IPS DF 6.9 (cell line): ENCODE results near the gene AADACL2.
"Not testable (repeated sequence)": the region's sequence is repeated elsewhere in the genome, so short reads cannot be mapped to it uniquely, and the experiment has no call there.

Experiments used
- DNase-seq: peaks from one replicate; pipeline ENCODE4 v3.0.0-alpha.2; 2013; ENCODE audit warnings: low read depth, low spot score
- H3K27ac ChIP-seq: one replicate; pipeline ENCODE4 v1.5.1; 2013; ENCODE audit warnings: low read length, control low read depth
- H3K27me3 ChIP-seq: 2 replicates; pipeline ENCODE4 v1.6.1; 2013; ENCODE audit warnings: mild to moderate bottlenecking, low read length; ENCODE audit not compliant: control insufficient read depth, insufficient read depth
- H3K36me3 ChIP-seq: 2 replicates; pipeline ENCODE4 v1.6.1; 2013; ENCODE audit warnings: low read length; ENCODE audit not compliant: control insufficient read depth, insufficient read depth
- H3K4me1 ChIP-seq: 2 replicates; pipeline ENCODE4 v1.6.1; 2013; ENCODE audit warnings: low read length; ENCODE audit not compliant: control insufficient read depth, insufficient read depth
- H3K4me3 ChIP-seq: 2 replicates; pipeline ENCODE4 v1.5.1; 2013; ENCODE audit warnings: mild to moderate bottlenecking, low read length
- H3K9me3 ChIP-seq: 2 replicates; pipeline ENCODE4 v1.6.1; 2013; ENCODE audit warnings: low read length, inconsistent platforms; ENCODE audit not compliant: control insufficient read depth, insufficient read depth
- WGBS: extraction: QIAGEN DNeasy Blood & Tissue Kit; methylation state at CpG from one replicate; pipeline ENCODE4 v1.1.7; 2013; ENCODE audit warnings: mixed read lengths, missing lambda C conversion rate; ENCODE audit not compliant: insufficient read length, insufficient coverage; 5-methylcytosine and 5-hydroxymethylcytosine counted together

Gene AADACL2

DNA sequence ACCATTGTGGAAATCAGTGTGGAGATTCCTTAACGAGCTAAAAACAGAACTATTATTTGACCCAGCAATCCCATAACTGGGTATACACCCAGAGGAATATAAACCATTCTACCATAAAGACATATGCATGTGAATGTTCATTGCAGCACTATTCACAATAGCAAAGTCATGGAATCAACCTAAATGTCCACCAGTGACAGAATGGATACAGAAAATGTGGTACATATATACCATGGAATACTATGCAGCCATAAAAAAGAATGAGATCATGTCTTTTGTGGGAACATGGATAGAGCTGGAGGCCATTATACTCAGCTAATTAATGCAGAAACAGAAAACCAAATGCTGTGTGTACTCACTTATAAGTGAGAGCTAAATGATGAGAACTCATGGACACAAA, 31.0 kb downstream of the AADACL2 start:
- H3K4me3 ChIP-seq, H3K4me1 ChIP-seq, H3K9me3 ChIP-seq, H3K27me3 ChIP-seq, DNase-seq, H3K36me3 ChIP-seq, H3K27ac ChIP-seq: not testable (repeated sequence)
- no CpG with 5 or more reads among the region's 1 CpG for WGBS

- no peak overlapping the region for H3K27ac ChIP-seq
- no peak for DNase-seq
- H3K9me3 ChIP-seq = no peaks in the 10 kb centered on the region
- no peaks in the 10 kb centered on the region for H3K4me1 ChIP-seq
- H3K36me3 ChIP-seq = no peaks in the 10 kb centered on the region
- H3K27me3 ChIP-seq = no peaks in the 10 kb centered on the region
- no peak overlapping the region for H3K4me3 ChIP-seq
These were observed 32.0 kb downstream of the AADACL2 start for GRCh38 chr3:151765685-151766084.

DNA sequence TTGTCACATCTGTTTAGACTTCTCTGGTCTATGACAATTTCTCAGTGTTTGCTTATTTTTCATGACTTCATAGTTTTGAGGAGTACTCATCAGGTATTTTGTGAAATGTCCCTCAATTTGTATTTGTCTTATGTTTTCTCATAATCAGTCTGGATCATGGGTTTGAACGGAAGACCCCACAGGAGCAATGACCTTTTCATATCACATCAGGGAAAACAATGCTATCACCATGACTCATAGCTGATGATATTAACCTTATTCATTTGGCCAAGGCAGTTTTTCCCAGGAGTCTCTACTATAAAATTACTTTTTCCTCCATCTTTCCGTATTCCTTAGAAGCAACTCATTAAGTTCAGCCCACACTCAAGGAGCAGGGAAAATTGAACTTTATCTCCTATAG, 32.7 kb downstream of the AADACL2 start:
- no peaks in the 10 kb centered on the region for H3K36me3 ChIP-seq

GRCh38 chr3:151768393-151768930, 34.7 kb downstream of the AADACL2 start:
- no peaks in the 10 kb centered on the region for H3K9me3 ChIP-seq
- WGBS = no CpG with 5 or more reads among the region's 1 CpG
- DNase-seq = no peak

More for the DNA sequence above, 32.7 kb downstream of the AADACL2 start:
- no peaks in the 10 kb centered on the region for H3K9me3 ChIP-seq
- no peak overlapping the region for H3K27ac ChIP-seq
- no peak overlapping the region for H3K4me3 ChIP-seq
- WGBS = no CpG with 5 or more reads among the region's 2 CpGs
- H3K27me3 ChIP-seq = no peaks in the 10 kb centered on the region
- no peaks in the 10 kb centered on the region for H3K4me1 ChIP-seq
- no peak for DNase-seq

DNA sequence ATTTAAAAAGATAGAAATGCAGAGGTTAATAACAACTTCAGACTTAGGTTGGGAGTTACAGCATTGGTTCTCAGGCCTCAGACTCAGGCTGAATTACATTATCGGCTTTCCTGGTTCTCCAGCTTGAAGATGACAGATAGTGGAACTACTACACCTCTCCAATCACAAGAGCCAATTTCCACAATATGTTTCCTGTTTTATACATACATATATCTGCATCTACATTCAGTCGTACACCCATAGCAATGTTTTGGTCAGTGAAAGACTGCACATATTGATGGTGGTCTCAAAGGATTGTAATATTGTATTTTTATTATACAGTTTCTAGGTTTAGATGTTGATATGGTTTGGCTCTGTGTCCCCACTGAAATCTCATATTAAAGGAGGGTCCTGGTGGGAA, 35.4 kb downstream of the AADACL2 start:
- H3K27ac ChIP-seq = no peak overlapping the region
- DNase-seq = no peak

More at GRCh38 chr3:151768393-151768930, 34.7 kb downstream of the AADACL2 start:
- Histone ChIP-seq H3K27ac (no peak overlapping the region), H3K4me1 (no peaks in the 10 kb centered on the region), H3K27me3 (no peaks in the 10 kb centered on the region), H3K36me3 (no peaks in the 10 kb centered on the region), H3K4me3 (no peak overlapping the region)

DNA sequence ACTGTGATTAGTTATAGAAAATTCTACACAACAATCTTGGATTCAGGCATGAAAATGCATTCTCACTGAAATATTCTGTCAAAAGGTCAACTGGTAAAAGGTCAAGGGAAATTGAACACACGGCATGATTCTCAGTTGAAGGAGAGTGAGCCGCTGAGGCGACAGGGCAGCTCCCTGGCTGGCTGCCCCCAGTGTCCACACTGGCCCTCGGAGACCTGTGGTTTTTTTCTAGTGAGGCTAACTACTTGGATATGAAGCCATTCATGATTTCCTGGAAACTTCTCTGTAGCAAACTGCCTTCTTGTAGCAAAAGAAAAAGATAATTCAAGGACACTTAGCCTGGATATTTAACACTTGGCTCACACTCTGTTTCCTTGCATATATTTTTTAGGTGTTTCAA, 37.2 kb downstream of the AADACL2 start:
- Histone ChIP-seq H3K4me3 (no peak overlapping the region), H3K36me3 (no peaks in the 10 kb centered on the region), H3K27ac (no peak overlapping the region), H3K27me3 (no peaks in the 10 kb centered on the region), H3K9me3 (no peaks in the 10 kb centered on the region), H3K4me1 (no peaks in the 10 kb centered on the region)
- DNase-seq = no peak
- WGBS = no CpG with 5 or more reads among the region's 4 CpGs

More for the DNA sequence above, 35.4 kb downstream of the AADACL2 start:
- no peak overlapping the region for H3K4me3 ChIP-seq
- H3K27me3 ChIP-seq = no peaks in the 10 kb centered on the region
- no peaks in the 10 kb centered on the region for H3K36me3 ChIP-seq
- no peaks in the 10 kb centered on the region for H3K4me1 ChIP-seq
- H3K9me3 ChIP-seq = no peaks in the 10 kb centered on the region
- no CpG with 5 or more reads among the region's 2 CpGs for WGBS

DNA sequence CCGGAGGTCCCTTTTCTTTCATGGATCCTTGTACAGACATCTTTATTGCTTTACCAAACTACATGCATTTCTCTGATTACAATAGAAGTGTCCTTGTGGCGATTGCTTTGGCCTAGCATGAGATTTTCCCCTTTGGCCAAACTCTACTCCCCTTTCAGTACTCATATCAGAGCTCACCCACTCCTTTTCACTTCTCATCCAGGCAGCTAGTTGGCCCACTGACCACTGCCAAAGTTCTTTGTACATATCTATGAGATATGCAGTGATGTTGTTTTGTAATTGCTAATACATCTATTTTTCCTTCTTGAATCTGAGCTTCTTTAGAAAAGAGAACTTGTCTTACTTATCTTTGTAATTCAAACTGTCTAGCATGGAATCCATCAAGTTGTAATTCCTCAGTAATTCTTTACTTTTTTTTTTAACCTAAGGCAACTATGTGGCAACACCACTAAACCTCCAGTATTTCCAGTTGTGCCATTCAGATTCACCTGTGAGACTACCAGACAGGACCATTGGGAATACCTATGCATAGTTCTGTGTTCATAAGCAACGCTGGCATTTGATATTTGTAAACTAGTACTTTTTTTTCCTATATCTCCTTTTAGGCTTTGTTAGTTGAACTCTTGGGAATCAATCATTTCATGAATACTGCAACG, 39.2 kb downstream of the AADACL2 start:
- WGBS = no CpG with 5 or more reads among the region's 4 CpGs
- Histone ChIP-seq H3K4me1 (no peaks in the 10 kb centered on the region), H3K36me3 (no peaks in the 10 kb centered on the region), H3K4me3 (no peak overlapping the region), H3K27ac (no peak overlapping the region), H3K27me3 (no peaks in the 10 kb centered on the region), H3K9me3 (no peaks in the 10 kb centered on the region)
- DNase-seq = no peak

- no peaks in the 10 kb centered on the region for H3K27me3 ChIP-seq
- H3K9me3 ChIP-seq = no peaks in the 10 kb centered on the region
- no peak for DNase-seq
- WGBS = 100% methylated on average over 1 of the region's 1 CpG
- H3K4me1 ChIP-seq = no peaks in the 10 kb centered on the region
- H3K4me3 ChIP-seq = no peak overlapping the region
- no peak overlapping the region for H3K27ac ChIP-seq
- no peaks in the 10 kb centered on the region for H3K36me3 ChIP-seq
These were observed 40.5 kb downstream of the AADACL2 start for GRCh38 chr3:151774235-151774634.

- no peaks in the 10 kb centered on the region for H3K4me1 ChIP-seq
- H3K4me3 ChIP-seq = no peak overlapping the region
- no peaks in the 10 kb centered on the region for H3K27me3 ChIP-seq
- no peak overlapping the region for H3K27ac ChIP-seq
- H3K9me3 ChIP-seq = no peaks in the 10 kb centered on the region
- no peaks in the 10 kb centered on the region for H3K36me3 ChIP-seq
- no peak for DNase-seq
These were observed 41.2 kb downstream of the AADACL2 start for GRCh38 chr3:151774910-151775309.

GRCh38 chr3:151775314-151776258, 41.9 kb downstream of the AADACL2 start:
- DNase-seq = no peak
- WGBS = no CpG with 5 or more reads among the region's 4 CpGs

More at GRCh38 chr3:151775314-151776258, 41.9 kb downstream of the AADACL2 start:
- Histone ChIP-seq H3K27ac (no peak overlapping the region), H3K4me1 (no peaks in the 10 kb centered on the region), H3K9me3 (no peaks in the 10 kb centered on the region), H3K27me3 (no peaks in the 10 kb centered on the region), H3K36me3 (no peaks in the 10 kb centered on the region), H3K4me3 (no peak overlapping the region)
